Fibroblast of lung (primary cell): ENCODE results near the gene TRIP6. TPM values are rescaled to one million over a fixed set of nuclear protein-coding genes. Genes with fewer than 3 reads are reported as not detected.
A peak's percentile ranks its signal among the peaks of the same experiment; 100 is the strongest.

Experiments used
- DNase-seq, 2 donors: peaks; one replicate each; pipeline versions ENCODE4 v3.0.0 to v3.0.0-alpha.2; 2010; ENCODE audit warnings: low read depth in 2 of 2
- H2AFZ ChIP-seq: 2 replicates; pipeline ENCODE4 v1.5.1; 2012; ENCODE audit warnings: low read length, control low read depth, inconsistent platforms
- H3K27ac ChIP-seq: 2 replicates; pipeline ENCODE4 v1.5.1; 2011; ENCODE audit warnings: low read length, control low read depth; ENCODE audit not compliant: insufficient read depth
- H3K27me3 ChIP-seq: 2 replicates; pipeline ENCODE4 v1.5.1; 2011; ENCODE audit warnings: mild to moderate bottlenecking, low read length; ENCODE audit not compliant: control insufficient read depth, insufficient read depth
- H3K36me3 ChIP-seq: 2 replicates; pipeline ENCODE4 v1.5.1; 2011; ENCODE audit warnings: low read length; ENCODE audit not compliant: control insufficient read depth, insufficient read depth
- H3K4me1 ChIP-seq: 2 replicates; pipeline ENCODE4 v1.5.1; 2011; ENCODE audit warnings: low read length; ENCODE audit not compliant: control insufficient read depth, insufficient read depth; ENCODE audit errors: extremely low read depth
- H3K4me2 ChIP-seq: 2 replicates; pipeline ENCODE4 v1.5.1; 2011; ENCODE audit warnings: low read length, control low read depth; ENCODE audit not compliant: insufficient read depth; ENCODE audit errors: extremely low read depth
- H3K4me3 ChIP-seq, 4 experiments: fragments of 200-600 bp in 1 of 4; sonication (generic) in 1 of 4; replicated peaks in 1 of 4; 2 replicates each; pipeline ENCODE4 v1.5.1; 2011 to 2016; ENCODE audit warnings: low read length in 4 of 4, low read depth in 3 of 4, mild to moderate bottlenecking in 3 of 4, control low read depth in 2 of 4, inconsistent platforms in 1 of 4, mixed read lengths in 1 of 4; ENCODE audit not compliant: insufficient read depth in 1 of 4; ENCODE audit errors: control extremely low read depth in 1 of 4
- H3K79me2 ChIP-seq: 2 replicates; pipeline ENCODE4 v1.5.1; 2012; ENCODE audit warnings: mild to moderate bottlenecking, low read length, inconsistent platforms; ENCODE audit not compliant: control insufficient read depth, insufficient read depth
- H3K9ac ChIP-seq: 2 replicates; pipeline ENCODE4 v1.5.1; 2011; ENCODE audit warnings: mild to moderate bottlenecking, low read length, control low read depth; ENCODE audit not compliant: insufficient read depth
- H3K9me3 ChIP-seq: 2 replicates; pipeline ENCODE4 v1.5.1; 2012; ENCODE audit warnings: low read depth, low read length; ENCODE audit not compliant: control insufficient read depth, insufficient read depth
- H4K20me1 ChIP-seq: 2 replicates; pipeline ENCODE4 v1.5.1; 2011; ENCODE audit warnings: low read length; ENCODE audit not compliant: control insufficient read depth, insufficient read depth; ENCODE audit errors: extremely low read depth
- EZH2 ChIP-seq: IDR thresholded peaks from 2 replicates; pipeline ENCODE4 v1.5.1; 2012; ENCODE audit warnings: low read length, control low read depth, mild to moderate bottlenecking; ENCODE audit errors: missing control alignments
- polyA plus RNA-seq, 2 donors: library from polyadenylated mRNA; depleted of rRNA in 1 of 2; stranded (reverse) in 1 of 2; unstranded in 1 of 2; fragments of >200 nt; gene quantifications; 2 replicates each; pipeline ENCODE4 v1.2.1, GENCODE V29; 2011 to 2012; ENCODE audit warnings: missing spikeins in 1 of 2
- total RNA-seq: library from RNA; depleted of rRNA; stranded (reverse); fragments of >200 nt; gene quantifications from 2 replicates; pipeline ENCODE4 v1.2.1, GENCODE V29; 2014
- TF ChIP-seq, protein P1 (sequence below), 2 donors: IDR thresholded peaks in 1 of 2; conservative IDR thresholded peaks in 1 of 2; 1 replicate in 1 of 2; 2 replicates in 1 of 2; pipeline ENCODE4 v1.5.1; 2011 to 2012; ENCODE audit warnings: low read length in 2 of 2, control low read depth in 1 of 2, inconsistent platforms in 1 of 2, low read depth in 1 of 2, mild to moderate bottlenecking in 1 of 2

TRIP6 gene
- total and polyA plus RNA-seq, 2 donors (not counting 1 experiment from before 2014, with no cell fraction given): 76.2 to 96.1 TPM

DNA sequence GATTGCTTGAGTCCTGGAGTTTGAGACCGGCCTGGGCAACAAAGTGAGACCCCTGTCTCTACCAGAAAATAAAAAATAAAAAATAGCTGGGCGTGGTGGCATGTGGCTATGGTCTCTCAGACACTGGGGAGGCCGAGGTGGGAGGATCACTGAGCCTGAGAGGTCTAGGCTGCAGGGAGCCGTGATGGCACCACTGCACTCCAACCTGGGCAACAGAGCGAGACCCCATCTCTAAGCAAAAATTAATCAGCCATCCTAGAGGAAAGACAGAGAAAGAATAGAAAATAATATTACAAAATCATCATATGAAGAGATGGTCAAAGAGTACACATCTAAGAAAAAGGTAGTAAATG is 34.9 kb upstream of the TRIP6 start:
- H3K4me1 ChIP-seq: no peaks in the 10 kb centered on the region
- no peak overlapping the region for H3K4me2 ChIP-seq
- TF ChIP-seq, protein P1, sequence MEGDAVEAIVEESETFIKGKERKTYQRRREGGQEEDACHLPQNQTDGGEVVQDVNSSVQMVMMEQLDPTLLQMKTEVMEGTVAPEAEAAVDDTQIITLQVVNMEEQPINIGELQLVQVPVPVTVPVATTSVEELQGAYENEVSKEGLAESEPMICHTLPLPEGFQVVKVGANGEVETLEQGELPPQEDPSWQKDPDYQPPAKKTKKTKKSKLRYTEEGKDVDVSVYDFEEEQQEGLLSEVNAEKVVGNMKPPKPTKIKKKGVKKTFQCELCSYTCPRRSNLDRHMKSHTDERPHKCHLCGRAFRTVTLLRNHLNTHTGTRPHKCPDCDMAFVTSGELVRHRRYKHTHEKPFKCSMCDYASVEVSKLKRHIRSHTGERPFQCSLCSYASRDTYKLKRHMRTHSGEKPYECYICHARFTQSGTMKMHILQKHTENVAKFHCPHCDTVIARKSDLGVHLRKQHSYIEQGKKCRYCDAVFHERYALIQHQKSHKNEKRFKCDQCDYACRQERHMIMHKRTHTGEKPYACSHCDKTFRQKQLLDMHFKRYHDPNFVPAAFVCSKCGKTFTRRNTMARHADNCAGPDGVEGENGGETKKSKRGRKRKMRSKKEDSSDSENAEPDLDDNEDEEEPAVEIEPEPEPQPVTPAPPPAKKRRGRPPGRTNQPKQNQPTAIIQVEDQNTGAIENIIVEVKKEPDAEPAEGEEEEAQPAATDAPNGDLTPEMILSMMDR (conservative IDR thresholded peaks at IDR 0.05 in 1 of 2, IDR thresholded peaks at IDR 0.05 in 1 of 2; ENCODE audit: low read depth in 1 of 2, low read length in 2 of 2): no peak
- TF ChIP-seq EZH2: no peak
- H3K36me3 ChIP-seq: no peaks in the 10 kb centered on the region
- no peaks in the 10 kb centered on the region for H3K9me3 ChIP-seq
- H3K79me2 ChIP-seq: no peaks in the 10 kb centered on the region
- H3K4me3 ChIP-seq: no peak overlapping the region
- H4K20me1 ChIP-seq: no peaks in the 10 kb centered on the region
- DNase-seq: no peak
- no peaks in the 10 kb centered on the region for H3K27me3 ChIP-seq
- no peak overlapping the region for H3K9ac ChIP-seq
- no peak overlapping the region for H3K27ac ChIP-seq
- H2AFZ ChIP-seq: no peak overlapping the region

DNA sequence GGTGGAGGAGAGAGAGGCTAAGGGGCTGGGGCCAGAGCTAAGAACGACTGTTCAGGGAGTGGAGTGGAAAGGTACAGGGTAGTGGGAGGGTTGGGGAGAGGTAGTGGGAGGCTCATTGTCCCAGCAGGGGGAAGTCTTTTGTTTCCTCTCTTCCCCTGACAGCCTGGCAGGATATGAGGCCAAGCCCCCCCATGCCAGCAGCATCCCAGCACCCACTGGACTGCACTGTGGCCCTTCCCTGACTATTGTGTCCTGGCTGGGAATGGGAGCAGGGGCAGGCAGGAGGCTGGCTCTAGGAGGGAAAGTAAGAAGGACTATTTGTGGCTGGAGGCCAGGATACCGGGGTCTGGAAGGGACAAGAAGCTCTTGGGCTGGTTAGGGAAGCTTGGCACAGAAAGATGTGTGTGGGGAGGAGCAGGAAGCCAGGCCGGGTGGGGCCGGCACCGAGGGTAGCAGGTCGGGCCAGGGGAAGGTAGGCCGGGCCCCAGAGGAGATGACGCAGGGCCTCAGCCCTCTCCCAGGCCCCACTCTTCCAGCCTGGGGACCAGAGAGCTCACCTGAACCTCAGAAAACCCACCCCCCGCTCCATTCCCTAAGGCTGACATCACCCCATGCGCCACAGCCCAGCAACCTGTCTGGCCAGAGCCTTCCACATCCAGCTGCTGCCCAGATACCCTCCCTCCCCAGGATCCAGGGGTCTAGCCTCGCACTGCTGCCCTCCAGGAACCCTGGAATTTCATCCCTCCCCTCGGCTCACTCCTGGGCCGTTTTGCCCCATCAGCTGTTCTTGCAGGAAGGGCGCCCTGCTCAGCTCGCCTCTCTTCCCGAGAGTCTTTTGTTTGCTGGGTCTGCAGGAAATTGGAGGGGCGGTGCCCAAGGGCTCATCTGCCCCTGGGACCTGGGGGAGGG is 31.0 kb upstream of the TRIP6 start:
- Histone ChIP-seq H3K9ac (no peak overlapping the region), H3K27me3 (no peaks in the 10 kb centered on the region), H3K4me3 (no peak overlapping the region), H3K27ac (no peak overlapping the region), H2AFZ (no peak overlapping the region), H3K9me3 (no peaks in the 10 kb centered on the region), H3K4me2 (no peak overlapping the region), H3K4me1 (no peaks in the 10 kb centered on the region), H3K36me3 (no peaks in the 10 kb centered on the region), H3K79me2 (no peaks in the 10 kb centered on the region), H4K20me1 (no peaks in the 10 kb centered on the region)
- DNase-seq: no peak
- TF ChIP-seq, protein P1 (conservative IDR thresholded peaks at IDR 0.05 in 1 of 2, IDR thresholded peaks at IDR 0.05 in 1 of 2; ENCODE audit: low read depth in 1 of 2, low read length in 2 of 2): no peak
- no peak for TF ChIP-seq EZH2

DNA sequence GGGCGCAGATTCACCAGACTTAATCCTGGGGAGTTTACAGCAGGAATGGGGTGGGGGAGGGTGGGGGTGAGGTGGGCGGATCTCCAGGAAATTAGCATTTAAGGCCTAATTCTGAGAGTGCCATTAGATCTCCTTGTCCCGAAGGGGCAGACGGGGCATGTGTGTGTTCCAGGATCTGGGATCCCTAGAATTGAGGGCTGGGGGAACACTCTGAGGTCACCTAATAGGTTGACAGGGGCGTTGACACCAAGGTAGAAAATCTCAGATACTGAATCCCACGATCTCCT is 30.4 kb upstream of the TRIP6 start:
- peak overlapping the region in 2 of 4 experiments; percentile 28 to 49 for H3K4me3 ChIP-seq
- no peak for DNase-seq

More for the DNA sequence above, 30.4 kb upstream of the TRIP6 start:
- no peak for TF ChIP-seq EZH2
- TF ChIP-seq, protein P1 (conservative IDR thresholded peaks at IDR 0.05 in 1 of 2, IDR thresholded peaks at IDR 0.05 in 1 of 2; ENCODE audit: low read depth in 1 of 2, low read length in 2 of 2): no peak
- Histone ChIP-seq H3K9me3 (no peaks in the 10 kb centered on the region), H3K4me2 (no peak overlapping the region), H3K36me3 (no peaks in the 10 kb centered on the region), H4K20me1 (no peaks in the 10 kb centered on the region), H2AFZ (peak overlapping the region; percentile 89), H3K4me1 (no peaks in the 10 kb centered on the region), H3K27ac (peak overlapping the region; percentile 34), H3K9ac (no peak overlapping the region), H3K27me3 (no peaks in the 10 kb centered on the region), H3K79me2 (no peaks in the 10 kb centered on the region)
